Liver (tissue), 9 donors: ENCODE data around the gene DPM3. TPM values are rescaled to one million over a fixed set of nuclear protein-coding genes. Genes with fewer than 3 reads are reported as not detected.

ENCODE experiments used
- DNase-seq: peaks from one replicate; pipeline ENCODE4 v3.0.0-alpha.2; 2017; ENCODE audit warnings: low spot score
- H3K27ac ChIP-seq, 2 donors: one replicate each; pipeline ENCODE4 v1.7.0; 2013; ENCODE audit warnings: inconsistent platforms in 2 of 2, low read length in 2 of 2, control low read depth in 1 of 2, low read depth in 1 of 2, mild to moderate bottlenecking in 1 of 2
- H3K27me3 ChIP-seq, 4 donors: one replicate each; pipeline versions ENCODE4 v1.6.1 to v1.7.0; 2013; ENCODE audit warnings: low read length in 3 of 4, inconsistent platforms in 1 of 4, mild to moderate bottlenecking in 1 of 4, moderate library complexity in 1 of 4; ENCODE audit not compliant: control insufficient read depth in 4 of 4, insufficient read depth in 4 of 4
- H3K36me3 ChIP-seq, 4 donors: one replicate each; pipeline versions ENCODE4 v1.6.1 to v1.7.0; 2013; ENCODE audit warnings: low read length in 3 of 4, mild to moderate bottlenecking in 3 of 4, low read depth in 1 of 4, moderate library complexity in 1 of 4; ENCODE audit not compliant: control insufficient read depth in 4 of 4, insufficient read depth in 3 of 4
- H3K4me1 ChIP-seq, 4 donors: one replicate each; pipeline versions ENCODE4 v1.6.1 to v1.7.0; 2013; ENCODE audit warnings: low read length in 3 of 4, mild to moderate bottlenecking in 3 of 4, moderate library complexity in 1 of 4; ENCODE audit not compliant: control insufficient read depth in 4 of 4, insufficient read depth in 4 of 4
- H3K4me3 ChIP-seq, 3 donors: one replicate each; pipeline versions ENCODE4 v1.6.1 to v1.7.0; 2013; ENCODE audit warnings: low read length in 3 of 3, control low read depth in 1 of 3, low read depth in 1 of 3, mild to moderate bottlenecking in 1 of 3
- H3K9ac ChIP-seq, 2 donors: one replicate each; pipeline ENCODE4 v1.7.0; 2013; ENCODE audit warnings: low read length in 2 of 2, mild to moderate bottlenecking in 2 of 2, moderate library complexity in 2 of 2, control low read depth in 1 of 2, low read depth in 1 of 2
- H3K9me3 ChIP-seq, 4 donors: one replicate each; pipeline versions ENCODE4 v1.6.1 to v1.7.0; 2013; ENCODE audit warnings: low read length in 3 of 4; ENCODE audit not compliant: control insufficient read depth in 4 of 4
- EGR1 ChIP-seq, 2 donors: IDR thresholded peaks; 2 replicates each; pipeline ENCODE4 v1.6.1; 2016 to 2018; ENCODE audit warnings: antibody characterized with exemption in 2 of 2, low read depth in 2 of 2
- FOXA1 ChIP-seq: IDR thresholded peaks from 2 replicates; pipeline ENCODE4 v1.6.1; 2016; ENCODE audit warnings: antibody characterized with exemption
- FOXA2 ChIP-seq: IDR thresholded peaks from 2 replicates; pipeline ENCODE4 v1.6.1; 2016; ENCODE audit warnings: antibody characterized with exemption
- GABPA ChIP-seq, 2 donors: IDR thresholded peaks in 1 of 2; conservative IDR thresholded peaks in 1 of 2; 2 replicates each; pipeline ENCODE4 v1.6.1; 2016; ENCODE audit warnings: antibody characterized with exemption in 2 of 2, mild to moderate bottlenecking in 1 of 2, moderate library complexity in 1 of 2
- HNF4A ChIP-seq, 2 donors: conservative IDR thresholded peaks; 2 replicates each; pipeline ENCODE4 v1.6.1; 2016; ENCODE audit warnings: antibody characterized with exemption in 2 of 2, mild to moderate bottlenecking in 2 of 2
- HNF4G ChIP-seq: IDR thresholded peaks from 2 replicates; pipeline ENCODE4 v1.6.1; 2016; ENCODE audit warnings: antibody characterized with exemption
- JUND ChIP-seq, 2 donors: IDR thresholded peaks; 2 replicates each; pipeline ENCODE4 v1.6.1; 2016; ENCODE audit warnings: antibody characterized with exemption in 2 of 2
- RAD21 ChIP-seq, 2 donors: IDR thresholded peaks; 2 replicates each; pipeline ENCODE4 v1.6.1; 2016; ENCODE audit warnings: antibody characterized with exemption in 2 of 2, mild to moderate bottlenecking in 2 of 2
- RXRA ChIP-seq, 2 donors: IDR thresholded peaks; 2 replicates each; pipeline ENCODE4 v1.6.1; 2017 to 2018; ENCODE audit warnings: antibody characterized with exemption in 2 of 2, mild to moderate bottlenecking in 1 of 2
- SP1 ChIP-seq: IDR thresholded peaks from 2 replicates; pipeline ENCODE4 v1.6.1; 2018; ENCODE audit warnings: antibody characterized with exemption, mild to moderate bottlenecking
- TAF1 ChIP-seq: conservative IDR thresholded peaks from 2 replicates; pipeline ENCODE4 v1.6.1; 2016; ENCODE audit warnings: antibody characterized with exemption, mild to moderate bottlenecking
- WGBS: extraction: QIAGEN DNeasy Blood & Tissue Kit; methylation state at CpG from one replicate; pipeline ENCODE4 v1.1.7; 2013; 5-methylcytosine and 5-hydroxymethylcytosine counted together
- polyA plus RNA-seq, 2 donors: library from polyadenylated mRNA; stranded (reverse) in 1 of 2; unstranded in 1 of 2; fragments of 200-250 nt in 1 of 2; fragments of >200 nt in 1 of 2; fragmentation: Nextera tagmentation in 1 of 2; extraction: Ambion mirVana in 1 of 2; gene quantifications; one replicate each; pipeline versions ENCODE4 v1.2.1 to v1.2.3, GENCODE V29; 2013 to 2015
- total RNA-seq, 2 donors: library from RNA; depleted of rRNA; stranded (reverse); fragments of >200 nt; gene quantifications; one replicate each; pipeline ENCODE4 v1.2.3, GENCODE V29; 2014
- TF ChIP-seq, protein P1 (sequence below): fragments of 150-350 bp; IDR thresholded peaks from 2 replicates; pipeline ENCODE4 v1.5.1; 2017; ENCODE audit warnings: improper control_type of control experiment, low read depth, low read length; ENCODE audit not compliant: missing input control
- TF ChIP-seq, protein P2 (sequence below): IDR thresholded peaks from 2 replicates; pipeline ENCODE4 v1.6.1; 2016; ENCODE audit warnings: antibody characterized with exemption
- TF ChIP-seq, protein P3 (sequence below): IDR thresholded peaks from 2 replicates; pipeline ENCODE4 v1.6.1; 2016; ENCODE audit warnings: antibody characterized with exemption
- TF ChIP-seq, protein P4 (sequence below): IDR thresholded peaks from 2 replicates; pipeline ENCODE4 v1.6.1; 2016; ENCODE audit warnings: antibody characterized with exemption
- TF ChIP-seq, protein P5 (sequence below): IDR thresholded peaks from 2 replicates; pipeline ENCODE4 v1.6.1; 2016; ENCODE audit warnings: antibody characterized with exemption, mild to moderate bottlenecking
- donor health status: healthy.
- donor health status: healthy.
- donor health status: healthy.
- donor health status: healthy.
- donor health status: healthy.

The DPM3 gene
- total and polyA plus RNA-seq, 4 donors = 27.3 to 134 (median 69.1) TPM

DNA sequence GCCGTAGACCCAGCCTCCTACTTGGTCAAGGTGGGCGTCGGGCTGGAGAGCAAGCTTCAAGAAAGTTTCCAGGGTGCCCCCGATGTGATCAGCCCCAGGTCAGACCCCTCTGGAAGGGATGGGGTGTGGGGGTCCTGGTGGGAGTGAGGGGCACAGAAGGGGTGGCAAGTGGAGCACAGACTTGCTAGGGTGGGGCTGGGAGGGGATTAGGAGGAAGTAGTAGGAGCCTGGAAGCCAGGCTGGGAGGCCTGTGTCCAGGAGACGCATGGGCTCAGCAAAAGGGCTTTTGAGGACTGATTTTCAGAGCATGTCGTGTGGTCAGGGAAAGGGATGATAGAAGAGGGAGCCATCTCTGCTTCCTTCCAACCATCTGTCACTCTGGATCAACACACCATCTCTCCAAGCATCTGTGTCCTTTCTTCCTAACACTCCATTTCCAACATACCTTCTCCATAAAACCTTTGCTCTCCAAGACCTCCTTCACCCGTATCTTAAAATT, 41.8 kb upstream of the DPM3 start:
- no peaks in the 10 kb centered on the region for H3K9me3 ChIP-seq
- H3K27ac ChIP-seq = no peak overlapping the region
- TF ChIP-seq EGR1 (IDR thresholded peaks at IDR 0.05; ENCODE audit: low read depth in 2 of 2) (no peak), GABPA (IDR thresholded peaks at IDR 0.05 in 1 of 2, conservative IDR thresholded peaks at IDR 0.05 in 1 of 2) (no peak), SP1 (no peak), RAD21 (IDR thresholded peaks at IDR 0.05) (no peak)
- no peaks in the 10 kb centered on the region for H3K27me3 ChIP-seq
- no peak for DNase-seq
- WGBS = 86% methylated on average over 7 of the region's 7 CpGs
- H3K4me3 ChIP-seq = no peak overlapping the region
- H3K36me3 ChIP-seq = no peaks in the 10 kb centered on the region
- H3K9ac ChIP-seq = no peak overlapping the region
- peaks cover 0 to 4% (median 0%) of the 10 kb centered on the region in 4 donors for H3K4me1 ChIP-seq

DNA sequence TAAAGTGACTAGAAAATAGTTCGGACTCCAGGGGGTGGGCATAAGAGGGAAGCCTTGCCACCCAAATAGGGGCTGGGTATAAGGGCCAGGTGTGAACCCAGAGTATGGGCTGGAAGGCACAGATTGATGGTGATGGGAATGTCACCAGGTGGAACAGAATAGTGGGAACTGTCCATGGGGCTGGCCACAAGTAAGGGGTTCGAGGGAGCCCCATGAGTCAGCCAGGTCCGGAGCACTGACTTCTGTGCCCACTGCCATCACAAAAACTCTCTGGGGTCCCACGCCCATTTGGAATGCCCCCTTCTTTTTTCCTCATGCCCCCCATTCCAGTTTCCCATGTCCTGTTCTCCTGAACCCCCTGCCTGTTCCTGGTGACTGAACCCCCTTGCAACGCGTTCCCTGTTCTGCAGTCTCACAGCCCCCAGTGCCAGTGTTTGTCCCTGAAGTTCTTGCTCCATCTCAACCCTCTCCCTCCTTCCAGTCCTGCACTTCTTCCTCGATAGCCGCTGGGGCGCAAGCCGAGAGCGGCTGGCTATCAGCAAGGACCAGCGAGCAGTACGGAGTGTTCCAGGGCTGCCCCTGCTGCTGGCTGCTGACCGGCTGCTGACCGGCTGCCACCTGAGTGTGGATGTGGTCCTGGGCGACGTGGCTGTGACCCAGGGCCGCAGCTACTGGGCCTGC, 41.2 kb upstream of the DPM3 start:
- no peaks in the 10 kb centered on the region for H3K27me3 ChIP-seq
- peaks cover 0 to 4% (median 0%) of the 10 kb centered on the region in 4 donors for H3K4me1 ChIP-seq
- H3K36me3 ChIP-seq = no peaks in the 10 kb centered on the region
- no peak for TF ChIP-seq FOXA1
- TF ChIP-seq HNF4A (conservative IDR thresholded peaks at IDR 0.05) = no peak
- TF ChIP-seq EGR1 (IDR thresholded peaks at IDR 0.05; ENCODE audit: low read depth in 2 of 2) = no peak
- TF ChIP-seq SP1 = no peak
- TF ChIP-seq, protein P1, sequence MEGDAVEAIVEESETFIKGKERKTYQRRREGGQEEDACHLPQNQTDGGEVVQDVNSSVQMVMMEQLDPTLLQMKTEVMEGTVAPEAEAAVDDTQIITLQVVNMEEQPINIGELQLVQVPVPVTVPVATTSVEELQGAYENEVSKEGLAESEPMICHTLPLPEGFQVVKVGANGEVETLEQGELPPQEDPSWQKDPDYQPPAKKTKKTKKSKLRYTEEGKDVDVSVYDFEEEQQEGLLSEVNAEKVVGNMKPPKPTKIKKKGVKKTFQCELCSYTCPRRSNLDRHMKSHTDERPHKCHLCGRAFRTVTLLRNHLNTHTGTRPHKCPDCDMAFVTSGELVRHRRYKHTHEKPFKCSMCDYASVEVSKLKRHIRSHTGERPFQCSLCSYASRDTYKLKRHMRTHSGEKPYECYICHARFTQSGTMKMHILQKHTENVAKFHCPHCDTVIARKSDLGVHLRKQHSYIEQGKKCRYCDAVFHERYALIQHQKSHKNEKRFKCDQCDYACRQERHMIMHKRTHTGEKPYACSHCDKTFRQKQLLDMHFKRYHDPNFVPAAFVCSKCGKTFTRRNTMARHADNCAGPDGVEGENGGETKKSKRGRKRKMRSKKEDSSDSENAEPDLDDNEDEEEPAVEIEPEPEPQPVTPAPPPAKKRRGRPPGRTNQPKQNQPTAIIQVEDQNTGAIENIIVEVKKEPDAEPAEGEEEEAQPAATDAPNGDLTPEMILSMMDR = no peak
- TF ChIP-seq, protein P2, sequence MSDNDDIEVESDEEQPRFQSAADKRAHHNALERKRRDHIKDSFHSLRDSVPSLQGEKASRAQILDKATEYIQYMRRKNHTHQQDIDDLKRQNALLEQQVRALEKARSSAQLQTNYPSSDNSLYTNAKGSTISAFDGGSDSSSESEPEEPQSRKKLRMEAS = no peak
- TF ChIP-seq HNF4G = no peak
- no peak for TF ChIP-seq GABPA (IDR thresholded peaks at IDR 0.05 in 1 of 2, conservative IDR thresholded peaks at IDR 0.05 in 1 of 2)
- TF ChIP-seq, protein P3, sequence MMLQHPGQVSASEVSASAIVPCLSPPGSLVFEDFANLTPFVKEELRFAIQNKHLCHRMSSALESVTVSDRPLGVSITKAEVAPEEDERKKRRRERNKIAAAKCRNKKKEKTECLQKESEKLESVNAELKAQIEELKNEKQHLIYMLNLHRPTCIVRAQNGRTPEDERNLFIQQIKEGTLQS = no peak
- TF ChIP-seq FOXA2 = no peak
- no peak for TF ChIP-seq RXRA (IDR thresholded peaks at IDR 0.05)
- TF ChIP-seq, protein P4, sequence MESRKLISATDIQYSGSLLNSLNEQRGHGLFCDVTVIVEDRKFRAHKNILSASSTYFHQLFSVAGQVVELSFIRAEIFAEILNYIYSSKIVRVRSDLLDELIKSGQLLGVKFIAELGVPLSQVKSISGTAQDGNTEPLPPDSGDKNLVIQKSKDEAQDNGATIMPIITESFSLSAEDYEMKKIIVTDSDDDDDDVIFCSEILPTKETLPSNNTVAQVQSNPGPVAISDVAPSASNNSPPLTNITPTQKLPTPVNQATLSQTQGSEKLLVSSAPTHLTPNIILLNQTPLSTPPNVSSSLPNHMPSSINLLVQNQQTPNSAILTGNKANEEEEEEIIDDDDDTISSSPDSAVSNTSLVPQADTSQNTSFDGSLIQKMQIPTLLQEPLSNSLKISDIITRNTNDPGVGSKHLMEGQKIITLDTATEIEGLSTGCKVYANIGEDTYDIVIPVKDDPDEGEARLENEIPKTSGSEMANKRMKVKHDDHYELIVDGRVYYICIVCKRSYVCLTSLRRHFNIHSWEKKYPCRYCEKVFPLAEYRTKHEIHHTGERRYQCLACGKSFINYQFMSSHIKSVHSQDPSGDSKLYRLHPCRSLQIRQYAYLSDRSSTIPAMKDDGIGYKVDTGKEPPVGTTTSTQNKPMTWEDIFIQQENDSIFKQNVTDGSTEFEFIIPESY = no peak
- TF ChIP-seq JUND (IDR thresholded peaks at IDR 0.05) = no peak
- no peak for TF ChIP-seq TAF1
- TF ChIP-seq, protein P5, sequence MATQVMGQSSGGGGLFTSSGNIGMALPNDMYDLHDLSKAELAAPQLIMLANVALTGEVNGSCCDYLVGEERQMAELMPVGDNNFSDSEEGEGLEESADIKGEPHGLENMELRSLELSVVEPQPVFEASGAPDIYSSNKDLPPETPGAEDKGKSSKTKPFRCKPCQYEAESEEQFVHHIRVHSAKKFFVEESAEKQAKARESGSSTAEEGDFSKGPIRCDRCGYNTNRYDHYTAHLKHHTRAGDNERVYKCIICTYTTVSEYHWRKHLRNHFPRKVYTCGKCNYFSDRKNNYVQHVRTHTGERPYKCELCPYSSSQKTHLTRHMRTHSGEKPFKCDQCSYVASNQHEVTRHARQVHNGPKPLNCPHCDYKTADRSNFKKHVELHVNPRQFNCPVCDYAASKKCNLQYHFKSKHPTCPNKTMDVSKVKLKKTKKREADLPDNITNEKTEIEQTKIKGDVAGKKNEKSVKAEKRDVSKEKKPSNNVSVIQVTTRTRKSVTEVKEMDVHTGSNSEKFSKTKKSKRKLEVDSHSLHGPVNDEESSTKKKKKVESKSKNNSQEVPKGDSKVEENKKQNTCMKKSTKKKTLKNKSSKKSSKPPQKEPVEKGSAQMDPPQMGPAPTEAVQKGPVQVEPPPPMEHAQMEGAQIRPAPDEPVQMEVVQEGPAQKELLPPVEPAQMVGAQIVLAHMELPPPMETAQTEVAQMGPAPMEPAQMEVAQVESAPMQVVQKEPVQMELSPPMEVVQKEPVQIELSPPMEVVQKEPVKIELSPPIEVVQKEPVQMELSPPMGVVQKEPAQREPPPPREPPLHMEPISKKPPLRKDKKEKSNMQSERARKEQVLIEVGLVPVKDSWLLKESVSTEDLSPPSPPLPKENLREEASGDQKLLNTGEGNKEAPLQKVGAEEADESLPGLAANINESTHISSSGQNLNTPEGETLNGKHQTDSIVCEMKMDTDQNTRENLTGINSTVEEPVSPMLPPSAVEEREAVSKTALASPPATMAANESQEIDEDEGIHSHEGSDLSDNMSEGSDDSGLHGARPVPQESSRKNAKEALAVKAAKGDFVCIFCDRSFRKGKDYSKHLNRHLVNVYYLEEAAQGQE = no peak
- H3K4me3 ChIP-seq = no peak overlapping the region
- 88% methylated on average over 18 of the region's 18 CpGs for WGBS
- no peaks in the 10 kb centered on the region for H3K9me3 ChIP-seq
- DNase-seq = no peak
- H3K27ac ChIP-seq = no peak overlapping the region
- no peak overlapping the region for H3K9ac ChIP-seq
